ENCODE results near the gene ATN1. TPM values are rescaled to one million over a fixed set of nuclear protein-coding genes. Genes with fewer than 3 reads are reported as not detected.
A peak's percentile ranks its signal among the peaks of the same experiment; 100 is the strongest.

ATN1 gene
- polyA plus RNA-seq, 3 donors: 0.40 to 10.6 TPM; not detected in 1

GRCh38 chr12:6929466-6930452 is 2.0 kb downstream of the ATN1 start:
- H3K9me3 ChIP-seq (replicated peaks in 1 of 2; ENCODE audit: control insufficient read depth in 1 of 2, insufficient read depth in 1 of 2, low read length in 2 of 2): no peaks in the 10 kb centered on the region
- peaks cover 3 to 37% of the 10 kb centered on the region in 2 donors for H3K27me3 ChIP-seq (ENCODE audit: control insufficient read depth in 2 of 2, insufficient read depth in 2 of 2, low read length in 2 of 2)
- Mint-ChIP-seq H3K36me3 (peaks cover 16 to 21% of the 10 kb centered on the region in 2 donors), H3K27me3 (ENCODE audit: low read depth in 3 of 3) (peaks cover 32 to 55% (median 43%) of the 10 kb centered on the region in 3 donors), H3K4me3 (peak overlapping the region; percentile 89 to 93), H3K9me3 (peaks cover 0 to 5% (median 2%) of the 10 kb centered on the region in 7 donors), H3K27ac (peak overlapping the region in 4 of 7 donors; percentile 38 to 73 (median 60)), H3K4me1 (peaks cover 38% of the 10 kb centered on the region)
- peak overlapping the region; percentile 88 for H3K4me2 ChIP-seq (replicated peaks; ENCODE audit: extremely low read depth, low read length, poor library complexity, severe bottlenecking)
- WGBS (ENCODE audit: insufficient coverage): 92% methylated on average over 3 of the region's 7 CpGs
- peak overlapping the region in 1 of 3 experiments; percentile 80 for H3K4me3 ChIP-seq (replicated peaks in 1 of 3; ENCODE audit: low read depth in 2 of 3, low read length in 3 of 3)
- DNase-seq: no peak
- no peak overlapping the region for H3K27ac ChIP-seq (ENCODE audit: low read depth in 1 of 2, low read length in 2 of 2)
- H3K9ac ChIP-seq (ENCODE audit: insufficient read depth, low read length, poor library complexity, severe bottlenecking): peak overlapping the region; percentile 65
- TF ChIP-seq, protein P1, sequence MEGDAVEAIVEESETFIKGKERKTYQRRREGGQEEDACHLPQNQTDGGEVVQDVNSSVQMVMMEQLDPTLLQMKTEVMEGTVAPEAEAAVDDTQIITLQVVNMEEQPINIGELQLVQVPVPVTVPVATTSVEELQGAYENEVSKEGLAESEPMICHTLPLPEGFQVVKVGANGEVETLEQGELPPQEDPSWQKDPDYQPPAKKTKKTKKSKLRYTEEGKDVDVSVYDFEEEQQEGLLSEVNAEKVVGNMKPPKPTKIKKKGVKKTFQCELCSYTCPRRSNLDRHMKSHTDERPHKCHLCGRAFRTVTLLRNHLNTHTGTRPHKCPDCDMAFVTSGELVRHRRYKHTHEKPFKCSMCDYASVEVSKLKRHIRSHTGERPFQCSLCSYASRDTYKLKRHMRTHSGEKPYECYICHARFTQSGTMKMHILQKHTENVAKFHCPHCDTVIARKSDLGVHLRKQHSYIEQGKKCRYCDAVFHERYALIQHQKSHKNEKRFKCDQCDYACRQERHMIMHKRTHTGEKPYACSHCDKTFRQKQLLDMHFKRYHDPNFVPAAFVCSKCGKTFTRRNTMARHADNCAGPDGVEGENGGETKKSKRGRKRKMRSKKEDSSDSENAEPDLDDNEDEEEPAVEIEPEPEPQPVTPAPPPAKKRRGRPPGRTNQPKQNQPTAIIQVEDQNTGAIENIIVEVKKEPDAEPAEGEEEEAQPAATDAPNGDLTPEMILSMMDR (IDR thresholded peaks at IDR 0.05): no peak
- H2AFZ ChIP-seq (ENCODE audit: insufficient read depth, low read depth, low read length, poor library complexity, severe bottlenecking): no peak overlapping the region
- H3K36me3 ChIP-seq (replicated peaks in 1 of 2; ENCODE audit: control insufficient read depth in 1 of 2, insufficient read depth in 2 of 2, low read length in 2 of 2): no peaks in the 10 kb centered on the region
- intact Hi-C loops (cut with micrococcal nuclease): no loop called here
- H3K4me1 ChIP-seq (ENCODE audit: control insufficient read depth in 1 of 2, insufficient read depth in 2 of 2, low read length in 2 of 2): peaks cover 29 to 34% of the 10 kb centered on the region in 2 donors
- no peaks in the 10 kb centered on the region for H4K20me1 ChIP-seq (ENCODE audit: insufficient read depth, low read length)
- peaks cover 17% of the 10 kb centered on the region for H3K79me2 ChIP-seq (ENCODE audit: insufficient read depth, low read length)

DNA sequence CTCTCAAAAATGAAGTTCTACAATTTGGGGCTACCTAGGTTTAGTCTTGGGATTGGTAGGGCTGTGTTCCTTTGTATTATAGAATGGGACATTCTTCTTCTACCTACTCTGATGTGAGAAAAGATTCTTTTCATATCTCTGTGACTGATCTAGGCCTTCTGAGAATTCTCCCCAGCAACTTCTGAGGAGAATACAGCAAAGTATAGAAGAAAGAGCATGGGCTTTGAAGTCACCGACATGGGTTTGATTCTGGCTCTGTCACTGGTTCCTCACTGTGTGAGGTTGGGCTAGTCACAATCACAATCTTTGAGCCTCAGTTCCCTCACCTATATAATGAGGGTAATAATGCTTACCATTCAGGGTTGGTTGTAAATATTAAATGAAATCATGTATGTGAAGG is 5.0 kb downstream of the ATN1 start:
- H3K4me3 ChIP-seq (replicated peaks in 1 of 3; ENCODE audit: low read depth in 2 of 3, low read length in 3 of 3): no peak overlapping the region
- WGBS (ENCODE audit: insufficient coverage): no CpG with 5 or more reads among the region's 1 CpG
- H3K4me2 ChIP-seq (replicated peaks; ENCODE audit: extremely low read depth, low read length, poor library complexity, severe bottlenecking): no peak overlapping the region
- no peak for DNase-seq
- Mint-ChIP-seq H3K4me1 (peaks cover 48% of the 10 kb centered on the region), H3K9me3 (peaks cover 0 to 5% (median 0%) of the 10 kb centered on the region in 7 donors), H3K36me3 (peaks cover 18 to 27% of the 10 kb centered on the region in 2 donors), H3K4me3 (no peak overlapping the region), H3K27me3 (ENCODE audit: low read depth in 3 of 3) (peaks cover 11 to 27% (median 24%) of the 10 kb centered on the region in 3 donors), H3K27ac (no peak overlapping the region)
- intact Hi-C loops (cut with micrococcal nuclease): no loop called here
- no peak overlapping the region for H2AFZ ChIP-seq (ENCODE audit: insufficient read depth, low read depth, low read length, poor library complexity, severe bottlenecking)
- H3K27me3 ChIP-seq (ENCODE audit: control insufficient read depth in 2 of 2, insufficient read depth in 2 of 2, low read length in 2 of 2): peaks cover 0 to 15% of the 10 kb centered on the region in 2 donors
- TF ChIP-seq, protein P1 (IDR thresholded peaks at IDR 0.05): no peak
- H3K36me3 ChIP-seq (replicated peaks in 1 of 2; ENCODE audit: control insufficient read depth in 1 of 2, insufficient read depth in 2 of 2, low read length in 2 of 2): no peaks in the 10 kb centered on the region
- H4K20me1 ChIP-seq (ENCODE audit: insufficient read depth, low read length): no peaks in the 10 kb centered on the region
- H3K27ac ChIP-seq (ENCODE audit: low read depth in 1 of 2, low read length in 2 of 2): no peak overlapping the region
- no peak overlapping the region for H3K9ac ChIP-seq (ENCODE audit: insufficient read depth, low read length, poor library complexity, severe bottlenecking)
- peaks cover 28% of the 10 kb centered on the region for H3K79me2 ChIP-seq (ENCODE audit: insufficient read depth, low read length)
- H3K4me1 ChIP-seq (ENCODE audit: control insufficient read depth in 1 of 2, insufficient read depth in 2 of 2, low read length in 2 of 2): peaks cover 49 to 52% of the 10 kb centered on the region in 2 donors
- no peaks in the 10 kb centered on the region for H3K9me3 ChIP-seq (replicated peaks in 1 of 2; ENCODE audit: control insufficient read depth in 1 of 2, insufficient read depth in 1 of 2, low read length in 2 of 2)
